ENCODE data around the gene GRIK4. TPM values are rescaled to one million over a fixed set of nuclear protein-coding genes. Genes with fewer than 3 reads are reported as not detected.
"Not testable (repeated sequence)": the region's sequence is repeated elsewhere in the genome, so short reads cannot be mapped to it uniquely, and the experiment has no call there.

Gene GRIK4
- total RNA-seq, 1 donor from 2014 or later: 4.5 TPM

GRCh38 chr11:120750647-120751549 lies 239.3 kb downstream of the GRIK4 start:
- TF ChIP-seq, protein P1, sequence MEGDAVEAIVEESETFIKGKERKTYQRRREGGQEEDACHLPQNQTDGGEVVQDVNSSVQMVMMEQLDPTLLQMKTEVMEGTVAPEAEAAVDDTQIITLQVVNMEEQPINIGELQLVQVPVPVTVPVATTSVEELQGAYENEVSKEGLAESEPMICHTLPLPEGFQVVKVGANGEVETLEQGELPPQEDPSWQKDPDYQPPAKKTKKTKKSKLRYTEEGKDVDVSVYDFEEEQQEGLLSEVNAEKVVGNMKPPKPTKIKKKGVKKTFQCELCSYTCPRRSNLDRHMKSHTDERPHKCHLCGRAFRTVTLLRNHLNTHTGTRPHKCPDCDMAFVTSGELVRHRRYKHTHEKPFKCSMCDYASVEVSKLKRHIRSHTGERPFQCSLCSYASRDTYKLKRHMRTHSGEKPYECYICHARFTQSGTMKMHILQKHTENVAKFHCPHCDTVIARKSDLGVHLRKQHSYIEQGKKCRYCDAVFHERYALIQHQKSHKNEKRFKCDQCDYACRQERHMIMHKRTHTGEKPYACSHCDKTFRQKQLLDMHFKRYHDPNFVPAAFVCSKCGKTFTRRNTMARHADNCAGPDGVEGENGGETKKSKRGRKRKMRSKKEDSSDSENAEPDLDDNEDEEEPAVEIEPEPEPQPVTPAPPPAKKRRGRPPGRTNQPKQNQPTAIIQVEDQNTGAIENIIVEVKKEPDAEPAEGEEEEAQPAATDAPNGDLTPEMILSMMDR (IDR thresholded peaks at IDR 0.05; ENCODE audit: unreplicated experiment): no peak
- peaks cover 1% of the 10 kb centered on the region for H3K27me3 Mint-ChIP-seq (ENCODE audit: unreplicated experiment)
- no peaks in the 10 kb centered on the region for H3K9me3 Mint-ChIP-seq (ENCODE audit: unreplicated experiment)
- H3K4me3 Mint-ChIP-seq (ENCODE audit: unreplicated experiment): no peak overlapping the region
- no peaks in the 10 kb centered on the region for H3K36me3 Mint-ChIP-seq (ENCODE audit: low read depth, unreplicated experiment)
- no peak for DNase-seq (ENCODE audit: low spot score)
- no peaks in the 10 kb centered on the region for H3K4me1 Mint-ChIP-seq (ENCODE audit: unreplicated experiment)
- no peak overlapping the region for H3K27ac Mint-ChIP-seq (ENCODE audit: unreplicated experiment)

DNA sequence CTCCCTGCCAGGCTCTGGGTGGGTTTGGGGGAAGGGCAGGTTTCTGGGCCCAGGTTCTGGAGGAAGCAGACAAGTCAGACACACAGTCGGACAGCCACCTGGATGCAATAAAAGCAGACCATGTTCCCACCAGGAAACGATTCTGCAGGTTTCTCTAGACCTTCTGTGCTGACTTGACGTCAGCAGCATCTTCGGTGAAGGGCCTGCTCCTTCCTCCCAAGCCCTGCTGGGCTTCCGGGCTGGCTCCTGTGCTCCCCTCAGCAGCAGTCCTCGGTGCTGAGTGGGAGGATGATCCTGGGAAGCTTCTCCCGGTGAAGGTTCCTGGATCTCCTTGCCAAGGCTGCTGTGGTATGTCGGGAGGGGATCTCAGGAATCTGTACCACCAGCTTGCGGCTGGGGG lies 240.0 kb downstream of the GRIK4 start:
- Mint-ChIP-seq H3K4me1 (ENCODE audit: unreplicated experiment) (no peaks in the 10 kb centered on the region), H3K4me3 (ENCODE audit: unreplicated experiment) (no peak overlapping the region), H3K27me3 (ENCODE audit: unreplicated experiment) (peaks cover 1% of the 10 kb centered on the region), H3K27ac (ENCODE audit: unreplicated experiment) (no peak overlapping the region), H3K36me3 (ENCODE audit: low read depth, unreplicated experiment) (no peaks in the 10 kb centered on the region), H3K9me3 (ENCODE audit: unreplicated experiment) (no peaks in the 10 kb centered on the region)
- TF ChIP-seq, protein P1 (IDR thresholded peaks at IDR 0.05; ENCODE audit: unreplicated experiment): no peak
- no peak for DNase-seq (ENCODE audit: low spot score)

DNA sequence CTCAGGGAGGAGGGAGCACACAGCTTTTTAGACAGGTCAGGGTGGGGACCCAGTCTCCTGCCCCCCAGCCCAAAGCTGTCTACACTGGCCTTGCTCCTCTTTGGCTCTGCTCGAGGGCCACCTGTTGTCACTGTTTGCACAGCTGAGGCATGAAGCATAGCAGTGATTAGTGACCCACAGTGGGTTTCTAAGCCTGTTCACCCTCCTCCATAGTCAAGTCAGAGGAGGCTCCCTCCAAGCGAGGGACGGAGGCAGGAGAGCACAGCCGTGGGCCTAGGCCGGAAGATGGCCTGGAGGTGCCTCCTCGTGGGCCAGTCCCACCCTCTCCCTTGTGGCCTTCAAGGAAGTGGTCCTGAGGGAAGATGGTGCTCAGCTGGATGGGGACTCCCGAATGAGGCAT lies 241.1 kb downstream of the GRIK4 start:
- H3K4me3 Mint-ChIP-seq (ENCODE audit: unreplicated experiment): no peak overlapping the region
- H3K36me3 Mint-ChIP-seq (ENCODE audit: low read depth, unreplicated experiment): no peaks in the 10 kb centered on the region
- no peaks in the 10 kb centered on the region for H3K9me3 Mint-ChIP-seq (ENCODE audit: unreplicated experiment)
- no peaks in the 10 kb centered on the region for H3K4me1 Mint-ChIP-seq (ENCODE audit: unreplicated experiment)
- no peak for DNase-seq (ENCODE audit: low spot score)
- no peak overlapping the region for H3K27ac Mint-ChIP-seq (ENCODE audit: unreplicated experiment)
- peaks cover 1% of the 10 kb centered on the region for H3K27me3 Mint-ChIP-seq (ENCODE audit: unreplicated experiment)
- TF ChIP-seq, protein P1 (IDR thresholded peaks at IDR 0.05; ENCODE audit: unreplicated experiment): no peak

- DNase-seq (ENCODE audit: low spot score): no peak
- TF ChIP-seq, protein P1 (IDR thresholded peaks at IDR 0.05; ENCODE audit: unreplicated experiment): no peak
- no peaks in the 10 kb centered on the region for H3K4me1 Mint-ChIP-seq (ENCODE audit: unreplicated experiment)
- H3K27ac Mint-ChIP-seq (ENCODE audit: unreplicated experiment): no peak overlapping the region
- H3K36me3 Mint-ChIP-seq (ENCODE audit: low read depth, unreplicated experiment): no peaks in the 10 kb centered on the region
- peaks cover 1% of the 10 kb centered on the region for H3K27me3 Mint-ChIP-seq (ENCODE audit: unreplicated experiment)
- no peaks in the 10 kb centered on the region for H3K9me3 Mint-ChIP-seq (ENCODE audit: unreplicated experiment)
- no peak overlapping the region for H3K4me3 Mint-ChIP-seq (ENCODE audit: unreplicated experiment)
Measured at GRCh38 chr11:120756931-120757330, 245.4 kb downstream of the GRIK4 start.

GRCh38 chr11:120759046-120759445 lies 247.5 kb downstream of the GRIK4 start:
- Mint-ChIP-seq H3K36me3 (ENCODE audit: low read depth, unreplicated experiment) (no peaks in the 10 kb centered on the region), H3K27me3 (ENCODE audit: unreplicated experiment) (no peaks in the 10 kb centered on the region), H3K9me3 (ENCODE audit: unreplicated experiment) (no peaks in the 10 kb centered on the region), H3K4me3 (ENCODE audit: unreplicated experiment) (no peak overlapping the region), H3K4me1 (ENCODE audit: unreplicated experiment) (no peaks in the 10 kb centered on the region), H3K27ac (ENCODE audit: unreplicated experiment) (no peak overlapping the region)
- TF ChIP-seq, protein P1 (IDR thresholded peaks at IDR 0.05; ENCODE audit: unreplicated experiment): no peak
- no peak for DNase-seq (ENCODE audit: low spot score)

GRCh38 chr11:120765710-120766109 lies 254.2 kb downstream of the GRIK4 start:
- DNase-seq (ENCODE audit: low spot score); H3K36me3 Mint-ChIP-seq (ENCODE audit: low read depth, unreplicated experiment): not testable (repeated sequence)

More at GRCh38 chr11:120765710-120766109, 254.2 kb downstream of the GRIK4 start:
- not testable (repeated sequence) for H3K4me1 Mint-ChIP-seq (ENCODE audit: unreplicated experiment); H3K9me3 Mint-ChIP-seq (ENCODE audit: unreplicated experiment); H3K27me3 Mint-ChIP-seq (ENCODE audit: unreplicated experiment); H3K4me3 Mint-ChIP-seq (ENCODE audit: unreplicated experiment); H3K27ac Mint-ChIP-seq (ENCODE audit: unreplicated experiment)
